ENCODE results near the gene ZNF765.
"Not testable (repeated sequence)": the region's sequence is repeated elsewhere in the genome, so short reads cannot be mapped to it uniquely, and the experiment has no call there.

ZNF765 gene

GRCh38 chr19:53394974-53395839 is at the start of gene ZNF765:
Gene ZNF765 (plus strand): TSS chr19:53395149. CDS start chr19:53398016, 2,867 bp downstream.
- TF ChIP-seq, protein P1, sequence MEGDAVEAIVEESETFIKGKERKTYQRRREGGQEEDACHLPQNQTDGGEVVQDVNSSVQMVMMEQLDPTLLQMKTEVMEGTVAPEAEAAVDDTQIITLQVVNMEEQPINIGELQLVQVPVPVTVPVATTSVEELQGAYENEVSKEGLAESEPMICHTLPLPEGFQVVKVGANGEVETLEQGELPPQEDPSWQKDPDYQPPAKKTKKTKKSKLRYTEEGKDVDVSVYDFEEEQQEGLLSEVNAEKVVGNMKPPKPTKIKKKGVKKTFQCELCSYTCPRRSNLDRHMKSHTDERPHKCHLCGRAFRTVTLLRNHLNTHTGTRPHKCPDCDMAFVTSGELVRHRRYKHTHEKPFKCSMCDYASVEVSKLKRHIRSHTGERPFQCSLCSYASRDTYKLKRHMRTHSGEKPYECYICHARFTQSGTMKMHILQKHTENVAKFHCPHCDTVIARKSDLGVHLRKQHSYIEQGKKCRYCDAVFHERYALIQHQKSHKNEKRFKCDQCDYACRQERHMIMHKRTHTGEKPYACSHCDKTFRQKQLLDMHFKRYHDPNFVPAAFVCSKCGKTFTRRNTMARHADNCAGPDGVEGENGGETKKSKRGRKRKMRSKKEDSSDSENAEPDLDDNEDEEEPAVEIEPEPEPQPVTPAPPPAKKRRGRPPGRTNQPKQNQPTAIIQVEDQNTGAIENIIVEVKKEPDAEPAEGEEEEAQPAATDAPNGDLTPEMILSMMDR (IDR thresholded peaks at IDR 0.05; ENCODE audit: low read depth, low read length): peak; percentile 56
- peak; percentile 79 for DNase-seq (ENCODE audit: extremely low read depth, low read depth)

DNA sequence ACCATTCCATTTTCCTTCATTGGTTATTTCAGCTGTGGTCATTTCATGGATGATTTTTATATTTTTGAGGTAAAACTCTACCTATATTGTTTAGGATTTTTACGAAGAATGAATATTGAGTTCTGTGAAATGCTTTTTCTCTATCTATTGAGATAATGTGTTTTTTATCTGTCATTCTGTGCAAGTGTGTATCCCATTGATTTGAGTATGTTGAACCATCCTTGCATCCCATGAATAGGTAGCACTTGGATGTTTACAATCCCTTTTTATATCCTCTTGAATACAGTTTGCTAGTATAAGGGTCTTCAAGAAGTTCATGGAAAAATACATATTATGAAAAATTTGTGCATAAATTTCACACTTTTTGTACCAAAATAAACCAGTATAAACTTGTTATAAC is 39.2 kb upstream of the ZNF765 start:
- no peak for DNase-seq (ENCODE audit: extremely low read depth, low read depth)
- TF ChIP-seq, protein P1 (IDR thresholded peaks at IDR 0.05; ENCODE audit: low read depth, low read length): no peak

GRCh38 chr19:53357821-53358581 is 36.9 kb upstream of the ZNF765 start:
- TF ChIP-seq, protein P1 (IDR thresholded peaks at IDR 0.05; ENCODE audit: low read depth, low read length): no peak
- no peak for DNase-seq (ENCODE audit: extremely low read depth, low read depth)

DNA sequence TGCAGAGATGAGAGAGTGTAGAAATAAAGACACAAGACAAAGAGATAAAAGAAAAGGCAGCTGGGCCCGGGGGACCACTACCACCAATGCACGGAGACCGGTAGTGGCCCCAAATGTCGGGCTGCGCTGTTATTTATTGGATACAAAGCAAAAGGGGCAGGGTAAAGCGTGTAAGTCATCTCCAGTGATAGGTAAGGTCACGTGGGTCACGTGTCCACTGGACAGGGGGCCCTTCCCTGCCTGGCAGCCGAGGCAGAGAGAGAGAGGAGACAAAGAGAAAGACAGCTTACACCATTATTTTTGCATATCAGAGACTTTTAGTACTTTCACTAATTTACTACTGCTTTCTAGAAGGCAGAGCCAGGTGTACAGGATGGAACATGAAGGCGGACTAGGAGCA is 34.9 kb upstream of the ZNF765 start:
- not testable (repeated sequence) for DNase-seq (ENCODE audit: extremely low read depth, low read depth)

DNA sequence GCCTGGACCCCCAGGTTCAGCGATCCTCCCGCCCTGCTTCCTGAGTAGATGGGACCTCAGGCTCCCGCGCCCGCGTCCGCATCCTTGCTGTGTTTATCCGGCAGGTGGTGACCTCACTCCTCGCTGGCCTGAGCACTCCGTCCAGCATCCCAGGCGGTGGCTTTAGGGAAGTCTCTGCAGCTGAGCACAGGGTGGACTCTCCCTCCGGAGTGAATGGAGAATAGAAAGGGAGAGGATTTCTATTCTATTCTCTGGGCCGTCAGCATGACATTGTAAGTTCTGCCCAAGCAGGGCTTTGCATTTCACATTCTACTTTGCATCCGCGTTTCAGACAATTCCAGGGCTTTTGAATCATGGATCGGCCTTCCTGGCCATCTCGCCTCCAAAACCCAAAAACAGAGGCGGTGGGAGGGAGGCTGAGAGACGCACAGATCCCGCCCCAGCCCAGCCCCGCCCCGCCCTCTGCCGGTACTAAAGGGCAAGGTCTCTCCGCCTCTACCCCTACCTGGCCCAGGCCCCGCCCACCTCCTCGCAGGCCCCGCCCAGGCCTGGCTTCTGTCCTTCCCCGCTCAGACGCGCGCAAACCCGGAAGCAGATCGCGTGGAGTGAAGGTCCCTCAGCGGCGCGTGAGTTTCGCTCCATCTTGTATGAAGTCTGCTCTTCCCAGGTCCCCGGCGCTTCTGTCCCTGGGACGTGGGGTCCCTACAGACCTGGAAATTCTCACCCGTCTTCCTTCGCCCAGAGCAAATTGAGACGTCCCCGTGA is 29.6 kb upstream of the ZNF765 start, which contains the start of gene ZNF525:
Gene ZNF525, plus strand, starts transcription at position 572 of the 765 bp plus-strand sequence. CDS start 6,577 bp downstream, outside the sequence.
- TF ChIP-seq, protein P1 (IDR thresholded peaks at IDR 0.05; ENCODE audit: low read depth, low read length): no peak; the same call in 1 of the 2 replicates
- peak; percentile 20 for DNase-seq (ENCODE audit: extremely low read depth, low read depth)

DNA sequence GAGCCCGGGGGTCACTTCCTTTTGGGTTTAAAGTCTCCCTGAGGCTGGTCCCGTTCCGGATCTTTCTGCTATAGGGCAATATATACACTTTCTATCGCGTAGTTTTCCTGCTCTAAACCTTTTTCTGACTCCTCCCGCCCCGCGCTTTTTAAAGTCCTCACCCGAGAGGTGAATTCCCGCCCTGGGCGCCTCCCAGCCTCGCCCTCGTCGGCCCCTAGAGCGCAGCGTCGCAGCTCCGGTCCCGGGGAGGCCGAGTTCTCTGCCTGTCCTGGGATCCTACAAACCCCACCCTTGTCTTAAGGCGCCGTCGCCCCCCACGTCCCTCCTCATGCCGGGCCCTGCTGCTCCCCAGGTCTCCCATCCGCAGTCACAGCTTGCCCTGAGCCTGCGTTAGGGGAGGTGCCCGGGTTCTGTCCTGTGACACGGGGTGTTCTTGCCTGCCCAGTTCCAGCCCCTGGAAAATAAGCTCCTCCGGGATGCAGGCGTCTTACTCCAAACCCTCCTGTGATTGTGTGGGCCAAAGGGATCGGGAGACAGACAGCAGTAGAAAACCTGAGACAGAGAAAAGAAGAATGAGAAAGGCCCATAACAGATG is 29.0 kb upstream of the ZNF765 start:
- DNase-seq (ENCODE audit: extremely low read depth, low read depth): no peak
- TF ChIP-seq, protein P1 (IDR thresholded peaks at IDR 0.05; ENCODE audit: low read depth, low read length): no peak

DNA sequence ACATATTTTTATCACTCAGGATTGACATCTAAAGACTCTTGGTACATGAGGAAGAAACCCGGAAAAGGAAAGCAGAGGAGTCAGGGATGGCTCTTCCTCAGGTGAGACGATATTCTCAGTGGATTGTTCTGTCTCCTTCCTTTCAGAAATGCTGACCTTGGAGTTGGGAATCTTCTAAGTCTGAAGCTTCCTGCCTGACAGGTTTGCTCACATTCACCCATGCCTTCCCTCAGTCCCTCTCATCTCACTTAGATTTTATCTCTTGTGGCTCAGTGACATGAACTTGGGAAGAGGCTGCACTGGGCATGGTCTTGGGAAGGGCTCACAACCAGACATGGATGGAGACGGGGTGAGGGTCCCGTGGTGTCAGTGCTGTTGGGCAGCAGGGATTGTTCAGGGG is 22.8 kb upstream of the ZNF765 start:
- no peak for DNase-seq (ENCODE audit: extremely low read depth, low read depth)
- TF ChIP-seq, protein P1 (IDR thresholded peaks at IDR 0.05; ENCODE audit: low read depth, low read length): no peak

Data from AG09319 (cell line).